Neural cell (in vitro differentiated cells): Measurements from ENCODE around the gene TK1. TPM values are rescaled to one million over a fixed set of nuclear protein-coding genes. Genes with fewer than 3 reads are reported as not detected.

Experiments
- H2AFZ ChIP-seq: fragments of 200-600, 300-800 bp; sonication (generic), shearing (Covaris generic); 2 replicates; pipeline ENCODE4 v1.6.0; 2014; ENCODE audit warnings: low read depth, mild to moderate bottlenecking, antibody characterized with exemption, low read length, moderate library complexity
- H3F3A ChIP-seq: fragments of 200-600 bp; shearing (Covaris generic); 2 replicates; pipeline ENCODE4 v1.6.1; 2016; ENCODE audit warnings: mild to moderate bottlenecking, moderate library complexity, mixed read lengths, antibody characterized with exemption, low read length; ENCODE audit not compliant: insufficient read depth, poor library complexity, severe bottlenecking
- H3K27ac ChIP-seq: fragments of 200-600, 300-800 bp; sonication (generic), shearing (Covaris generic); 2 replicates; pipeline ENCODE4 v1.5.1; 2014; ENCODE audit warnings: mild to moderate bottlenecking, low read length, moderate library complexity
- H3K27me3 ChIP-seq: fragments of 300-800, 200-600 bp; sonication (generic), shearing (Covaris generic); 2 replicates; pipeline ENCODE4 v1.6.0; 2014; ENCODE audit warnings: mild to moderate bottlenecking, low read depth, low read length, moderate library complexity; ENCODE audit not compliant: insufficient read depth
- H3K36me3 ChIP-seq: fragments of 300-800, 200-600 bp; sonication (generic), shearing (Covaris generic); 2 replicates; pipeline ENCODE4 v1.5.1; 2014; ENCODE audit warnings: mild to moderate bottlenecking, antibody characterized with exemption, low read length, moderate library complexity; ENCODE audit not compliant: insufficient read depth
- H3K4me2 ChIP-seq: fragments of 300-800, 200-600 bp; sonication (generic), shearing (Covaris generic); 2 replicates; pipeline ENCODE4 v1.6.0; 2014; ENCODE audit warnings: mild to moderate bottlenecking, low read length
- H3K4me3 ChIP-seq: fragments of 300-800, 200-600 bp; sonication (generic), shearing (Covaris generic); 2 replicates; pipeline ENCODE4 v1.5.1; 2014; ENCODE audit warnings: mild to moderate bottlenecking, low read length, moderate library complexity
- H3K79me2 ChIP-seq: fragments of 200-600 bp; shearing (Covaris generic); replicated peaks from 2 replicates; pipeline ENCODE4 v1.6.0; 2014; ENCODE audit warnings: mild to moderate bottlenecking, low read length, moderate library complexity; ENCODE audit not compliant: insufficient read depth
- H3K9ac ChIP-seq: fragments of 300-800, 200-600 bp; sonication (generic), shearing (Covaris generic); 2 replicates; pipeline ENCODE4 v1.6.1; 2016; ENCODE audit warnings: mild to moderate bottlenecking, low read length, mixed read lengths
- H3K9me2 ChIP-seq: fragments of 200-600 bp; shearing (Covaris generic); 2 replicates; pipeline ENCODE4 v1.6.1; 2016; ENCODE audit warnings: mild to moderate bottlenecking, low read length, mixed read lengths; ENCODE audit not compliant: insufficient read depth
- H3K9me3 ChIP-seq: fragments of 200-600, 300-800 bp; sonication (generic), shearing (Covaris generic); 2 replicates; pipeline ENCODE4 v1.6.1; 2016; ENCODE audit warnings: mild to moderate bottlenecking, mixed run types, low read length, moderate library complexity, mixed read lengths
- H4K20me1 ChIP-seq: fragments of 200-600 bp; shearing (Covaris generic); 2 replicates; pipeline ENCODE4 v1.6.1; 2016; ENCODE audit warnings: mild to moderate bottlenecking, mixed run types; ENCODE audit not compliant: insufficient read depth
- EP300 ChIP-seq: fragments of 450-650 bp; conservative IDR thresholded peaks from 2 replicates; pipeline ENCODE4 v1.6.1; 2014; ENCODE audit warnings: antibody characterized with exemption, mild to moderate bottlenecking, moderate library complexity; ENCODE audit not compliant: poor library complexity, severe bottlenecking
- EZH2 ChIP-seq: fragments of 200-600, 300-800 bp; shearing (Covaris generic), sonication (generic); IDR thresholded peaks from 2 replicates; pipeline ENCODE4 v1.6.1; 2014; ENCODE audit warnings: antibody characterized with exemption, low read length, borderline replicate concordance, mild to moderate bottlenecking; ENCODE audit not compliant: insufficient read depth, poor library complexity, severe bottlenecking
- MXI1 ChIP-seq: fragments of 450-650 bp; conservative IDR thresholded peaks from 2 replicates; pipeline ENCODE4 v1.6.1; 2014; ENCODE audit warnings: antibody characterized with exemption, mild to moderate bottlenecking; ENCODE audit not compliant: poor library complexity, severe bottlenecking
- POLR2AphosphoS5 ChIP-seq: IDR thresholded peaks from 2 replicates; pipeline ENCODE4 v1.6.1; 2012
- RAD21 ChIP-seq: fragments of 450-650 bp; conservative IDR thresholded peaks from 2 replicates; pipeline ENCODE4 v1.6.1; 2014; ENCODE audit warnings: antibody characterized with exemption, mild to moderate bottlenecking, moderate library complexity
- SMC3 ChIP-seq: fragments of 450-650 bp; conservative IDR thresholded peaks from 2 replicates; pipeline ENCODE4 v1.6.1; 2014; ENCODE audit warnings: antibody characterized with exemption, mild to moderate bottlenecking, moderate library complexity; ENCODE audit not compliant: poor library complexity
- TAF1 ChIP-seq: IDR thresholded peaks from 2 replicates; pipeline ENCODE4 v1.6.1; 2012; ENCODE audit warnings: low read depth
- polyA plus RNA-seq: library from polyadenylated mRNA; depleted of rRNA; stranded (reverse); fragments of >200 nt; gene quantifications from 2 replicates; pipeline ENCODE4 v1.2.3, GENCODE V29; 2014
- TF ChIP-seq, protein P1 (sequence below): IDR thresholded peaks from 2 replicates; pipeline ENCODE4 v1.6.1; 2012; ENCODE audit warnings: borderline replicate concordance
- TF ChIP-seq, protein P2 (sequence below): fragments of 450-650 bp; IDR thresholded peaks from 2 replicates; pipeline ENCODE4 v1.5.1; 2014; ENCODE audit warnings: antibody characterized with exemption, mild to moderate bottlenecking, moderate library complexity; ENCODE audit not compliant: poor library complexity, severe bottlenecking

Gene TK1
- polyA plus RNA-seq, 1 donor from 2014 or later: 1.1 TPM

DNA sequence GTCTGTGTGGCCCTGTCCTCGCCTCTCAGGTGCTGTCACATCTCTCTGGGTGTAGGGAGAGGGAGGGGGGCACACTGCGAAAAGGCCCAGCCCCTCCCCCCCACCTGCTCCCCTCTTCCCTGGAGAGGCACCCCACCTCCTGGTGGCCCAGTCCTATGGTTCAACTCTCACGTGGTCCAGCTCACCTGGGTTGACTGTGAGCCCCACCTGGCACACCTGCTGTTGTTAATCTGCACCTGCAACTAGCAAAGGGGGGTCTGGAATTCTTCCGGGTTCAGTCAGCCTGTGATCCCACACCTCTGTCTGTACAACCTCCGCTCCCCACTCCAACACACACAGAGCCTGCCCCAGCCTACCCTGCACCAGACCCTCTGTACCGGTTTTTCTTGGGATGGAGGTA is 20.4 kb downstream of the TK1 start:
- Histone ChIP-seq H3K9me3 (no peaks in the 10 kb centered on the region), H3K79me2 (no peaks in the 10 kb centered on the region)

DNA sequence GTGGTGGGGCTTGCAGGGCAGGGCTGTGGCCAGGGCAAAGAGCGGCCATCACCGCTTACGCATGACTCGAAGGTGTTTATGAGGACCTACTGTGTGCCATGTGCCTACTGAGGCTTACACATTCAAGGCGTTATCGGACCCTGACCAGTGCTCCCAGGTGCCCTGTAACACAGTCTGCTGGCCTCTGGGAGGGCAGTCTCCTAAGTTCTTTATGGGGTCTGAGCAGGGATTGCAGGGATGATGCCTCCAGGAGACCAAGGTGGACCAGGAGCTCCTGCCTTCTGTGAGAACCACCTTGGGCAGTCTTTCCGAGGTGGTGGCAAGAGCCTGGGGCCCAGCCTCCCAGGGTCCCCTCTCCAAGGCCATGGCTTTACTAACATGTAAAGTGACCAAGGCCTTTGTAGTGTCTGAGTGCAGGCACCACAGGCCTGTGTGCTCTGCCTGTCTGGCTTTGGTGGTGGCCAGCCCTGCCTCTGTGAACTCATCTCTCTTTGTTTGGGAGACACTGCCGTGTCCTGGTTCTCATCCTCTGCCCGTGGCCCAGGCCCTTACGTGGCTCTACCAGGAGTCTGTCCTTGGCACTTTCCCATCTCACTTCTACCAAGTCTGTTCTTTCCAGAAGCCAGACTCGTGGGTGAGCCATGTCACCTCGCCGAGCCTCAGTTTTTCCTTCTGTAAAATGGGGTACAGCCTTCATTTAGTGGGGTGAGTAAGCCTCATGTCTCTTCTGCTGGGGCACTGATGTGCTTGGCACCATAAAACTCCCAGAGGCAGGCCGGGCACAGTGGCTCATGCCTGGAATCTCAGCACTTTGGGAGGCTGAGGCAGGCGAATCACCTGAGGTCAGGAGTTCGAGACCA is 21.9 kb downstream of the TK1 start:
- Histone ChIP-seq H3K9ac (no peak overlapping the region), H3K4me2 (no peak overlapping the region), H3K9me3 (no peaks in the 10 kb centered on the region), H3K4me3 (no peak overlapping the region), H3K27ac (no peak overlapping the region), H3K36me3 (no peaks in the 10 kb centered on the region), H4K20me1 (no peaks in the 10 kb centered on the region), H3F3A (no peaks in the 10 kb centered on the region), H3K27me3 (no peaks in the 10 kb centered on the region), H3K79me2 (no peaks in the 10 kb centered on the region), H3K9me2 (no peaks in the 10 kb centered on the region), H2AFZ (no peak overlapping the region)
- TF ChIP-seq, protein P1, sequence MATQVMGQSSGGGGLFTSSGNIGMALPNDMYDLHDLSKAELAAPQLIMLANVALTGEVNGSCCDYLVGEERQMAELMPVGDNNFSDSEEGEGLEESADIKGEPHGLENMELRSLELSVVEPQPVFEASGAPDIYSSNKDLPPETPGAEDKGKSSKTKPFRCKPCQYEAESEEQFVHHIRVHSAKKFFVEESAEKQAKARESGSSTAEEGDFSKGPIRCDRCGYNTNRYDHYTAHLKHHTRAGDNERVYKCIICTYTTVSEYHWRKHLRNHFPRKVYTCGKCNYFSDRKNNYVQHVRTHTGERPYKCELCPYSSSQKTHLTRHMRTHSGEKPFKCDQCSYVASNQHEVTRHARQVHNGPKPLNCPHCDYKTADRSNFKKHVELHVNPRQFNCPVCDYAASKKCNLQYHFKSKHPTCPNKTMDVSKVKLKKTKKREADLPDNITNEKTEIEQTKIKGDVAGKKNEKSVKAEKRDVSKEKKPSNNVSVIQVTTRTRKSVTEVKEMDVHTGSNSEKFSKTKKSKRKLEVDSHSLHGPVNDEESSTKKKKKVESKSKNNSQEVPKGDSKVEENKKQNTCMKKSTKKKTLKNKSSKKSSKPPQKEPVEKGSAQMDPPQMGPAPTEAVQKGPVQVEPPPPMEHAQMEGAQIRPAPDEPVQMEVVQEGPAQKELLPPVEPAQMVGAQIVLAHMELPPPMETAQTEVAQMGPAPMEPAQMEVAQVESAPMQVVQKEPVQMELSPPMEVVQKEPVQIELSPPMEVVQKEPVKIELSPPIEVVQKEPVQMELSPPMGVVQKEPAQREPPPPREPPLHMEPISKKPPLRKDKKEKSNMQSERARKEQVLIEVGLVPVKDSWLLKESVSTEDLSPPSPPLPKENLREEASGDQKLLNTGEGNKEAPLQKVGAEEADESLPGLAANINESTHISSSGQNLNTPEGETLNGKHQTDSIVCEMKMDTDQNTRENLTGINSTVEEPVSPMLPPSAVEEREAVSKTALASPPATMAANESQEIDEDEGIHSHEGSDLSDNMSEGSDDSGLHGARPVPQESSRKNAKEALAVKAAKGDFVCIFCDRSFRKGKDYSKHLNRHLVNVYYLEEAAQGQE: no peak
- no peak for TF ChIP-seq RAD21
- TF ChIP-seq MXI1: no peak
- TF ChIP-seq EZH2: no peak
- TF ChIP-seq SMC3: no peak
- no peak for TF ChIP-seq POLR2AphosphoS5

More for the DNA sequence above, 20.4 kb downstream of the TK1 start:
- no peak overlapping the region for H3K4me2 ChIP-seq
- H2AFZ ChIP-seq: no peak overlapping the region
- H3K4me3 ChIP-seq: no peak overlapping the region
- H4K20me1 ChIP-seq: no peaks in the 10 kb centered on the region
- H3K27me3 ChIP-seq: no peaks in the 10 kb centered on the region
- no peaks in the 10 kb centered on the region for H3K9me2 ChIP-seq
- no peaks in the 10 kb centered on the region for H3F3A ChIP-seq
- H3K36me3 ChIP-seq: no peaks in the 10 kb centered on the region
- no peak for TF ChIP-seq RAD21
- TF ChIP-seq, protein P2, sequence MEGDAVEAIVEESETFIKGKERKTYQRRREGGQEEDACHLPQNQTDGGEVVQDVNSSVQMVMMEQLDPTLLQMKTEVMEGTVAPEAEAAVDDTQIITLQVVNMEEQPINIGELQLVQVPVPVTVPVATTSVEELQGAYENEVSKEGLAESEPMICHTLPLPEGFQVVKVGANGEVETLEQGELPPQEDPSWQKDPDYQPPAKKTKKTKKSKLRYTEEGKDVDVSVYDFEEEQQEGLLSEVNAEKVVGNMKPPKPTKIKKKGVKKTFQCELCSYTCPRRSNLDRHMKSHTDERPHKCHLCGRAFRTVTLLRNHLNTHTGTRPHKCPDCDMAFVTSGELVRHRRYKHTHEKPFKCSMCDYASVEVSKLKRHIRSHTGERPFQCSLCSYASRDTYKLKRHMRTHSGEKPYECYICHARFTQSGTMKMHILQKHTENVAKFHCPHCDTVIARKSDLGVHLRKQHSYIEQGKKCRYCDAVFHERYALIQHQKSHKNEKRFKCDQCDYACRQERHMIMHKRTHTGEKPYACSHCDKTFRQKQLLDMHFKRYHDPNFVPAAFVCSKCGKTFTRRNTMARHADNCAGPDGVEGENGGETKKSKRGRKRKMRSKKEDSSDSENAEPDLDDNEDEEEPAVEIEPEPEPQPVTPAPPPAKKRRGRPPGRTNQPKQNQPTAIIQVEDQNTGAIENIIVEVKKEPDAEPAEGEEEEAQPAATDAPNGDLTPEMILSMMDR: no peak
- TF ChIP-seq EP300: no peak
- no peak for TF ChIP-seq MXI1
- TF ChIP-seq POLR2AphosphoS5: no peak
- TF ChIP-seq EZH2: no peak
- TF ChIP-seq, protein P1: no peak
- TF ChIP-seq TAF1: no peak
- no peak for TF ChIP-seq SMC3
- no peak overlapping the region for H3K9ac ChIP-seq
- no peak overlapping the region for H3K27ac ChIP-seq
